CD14-positive monocyte (primary cell): ENCODE data around the gene CCDC51. TPM values are rescaled to one million over a fixed set of nuclear protein-coding genes. Genes with fewer than 3 reads are reported as not detected.
A peak's percentile ranks its signal among the peaks of the same experiment; 100 is the strongest.

Source experiments
- DNase-seq, 3 donors: peaks; one replicate each; pipeline ENCODE4 v3.0.0-alpha.2; 2011 to 2022
- H2AFZ ChIP-seq: 2 replicates; pipeline ENCODE4 v1.6.0; 2012; ENCODE audit warnings: mild to moderate bottlenecking, low read depth, low read length, inconsistent platforms; ENCODE audit not compliant: insufficient read depth, poor library complexity, severe bottlenecking
- H3K27ac ChIP-seq, 2 donors: 1 replicate in 1 of 2; 2 replicates in 1 of 2; pipeline ENCODE4 v1.5.1; 2012 to 2013; ENCODE audit warnings: low read length in 2 of 2, control low read depth in 1 of 2, inconsistent platforms in 1 of 2, low read depth in 1 of 2, mild to moderate bottlenecking in 1 of 2
- H3K27me3 ChIP-seq, 2 donors: one replicate each; pipeline versions ENCODE4 v1.6.0 to v1.6.1; 2011 to 2013; ENCODE audit warnings: low read length in 2 of 2; ENCODE audit not compliant: control insufficient read depth in 2 of 2, insufficient read depth in 2 of 2
- H3K36me3 ChIP-seq, 2 donors: replicated peaks in 1 of 2; 1 replicate in 1 of 2; 2 replicates in 1 of 2; pipeline versions ENCODE4 v1.5.1 to v1.6.1; 2012 to 2013; ENCODE audit warnings: low read length in 2 of 2, control low read depth in 1 of 2, inconsistent platforms in 1 of 2, mild to moderate bottlenecking in 1 of 2; ENCODE audit not compliant: insufficient read depth in 2 of 2, control insufficient read depth in 1 of 2
- H3K4me1 ChIP-seq, 2 donors: 1 replicate in 1 of 2; 2 replicates in 1 of 2; pipeline versions ENCODE4 v1.5.1 to v1.6.1; 2012 to 2013; ENCODE audit warnings: low read length in 2 of 2, control low read depth in 1 of 2, inconsistent platforms in 1 of 2, mild to moderate bottlenecking in 1 of 2, moderate library complexity in 1 of 2; ENCODE audit not compliant: insufficient read depth in 2 of 2, control insufficient read depth in 1 of 2
- H3K4me2 ChIP-seq: replicated peaks from 2 replicates; pipeline ENCODE3; 2012; ENCODE audit warnings: low read length, moderate library complexity, mild to moderate bottlenecking; ENCODE audit not compliant: poor library complexity, severe bottlenecking; ENCODE audit errors: extremely low read depth
- H3K4me3 ChIP-seq, 3 experiments: fragments of 200-600 bp in 1 of 3; sonication (generic) in 1 of 3; replicated peaks in 1 of 3; 1 replicate in 2 of 3; 2 replicates in 1 of 3; pipeline ENCODE4 v1.5.1; 2011 to 2013; ENCODE audit warnings: low read length in 3 of 3, mild to moderate bottlenecking in 3 of 3, control low read depth in 2 of 3, low read depth in 2 of 3, inconsistent platforms in 1 of 3, moderate library complexity in 1 of 3
- H3K79me2 ChIP-seq: 2 replicates; pipeline ENCODE4 v1.6.0; 2012; ENCODE audit warnings: mild to moderate bottlenecking, control low read depth, inconsistent platforms, low read length, moderate library complexity; ENCODE audit not compliant: insufficient read depth
- H3K9ac ChIP-seq: 2 replicates; pipeline ENCODE4 v1.6.0; 2017; ENCODE audit warnings: low read length, mild to moderate bottlenecking; ENCODE audit not compliant: insufficient read depth, poor library complexity, severe bottlenecking
- H3K9me3 ChIP-seq, 2 donors: replicated peaks in 1 of 2; 1 replicate in 1 of 2; 2 replicates in 1 of 2; pipeline versions ENCODE4 v1.5.1 to v1.6.1; 2012 to 2013; ENCODE audit warnings: low read length in 2 of 2, control low read depth in 1 of 2; ENCODE audit not compliant: control insufficient read depth in 1 of 2, insufficient read depth in 1 of 2
- H4K20me1 ChIP-seq: 2 replicates; pipeline ENCODE4 v1.6.0; 2012; ENCODE audit warnings: mild to moderate bottlenecking, low read length, control low read depth, moderate library complexity; ENCODE audit not compliant: insufficient read depth
- H3K27ac Mint-ChIP-seq, 7 donors: one replicate each; pipeline ENCODE4 v1.8.0; 2020; ENCODE audit warnings: mild to moderate bottlenecking in 7 of 7, mixed read lengths in 7 of 7, moderate library complexity in 6 of 7, inconsistent platforms in 2 of 7
- H3K27me3 Mint-ChIP-seq, 3 donors: one replicate each; pipeline ENCODE4 v1.8.0; 2021 to 2022; ENCODE audit warnings: low read depth in 3 of 3, mild to moderate bottlenecking in 3 of 3, mixed read lengths in 3 of 3, moderate library complexity in 3 of 3, inconsistent platforms in 1 of 3
- H3K36me3 Mint-ChIP-seq, 2 donors: one replicate each; pipeline ENCODE4 v1.8.0; 2020; ENCODE audit warnings: mixed read lengths in 2 of 2, inconsistent platforms in 1 of 2, mild to moderate bottlenecking in 1 of 2
- H3K4me1 Mint-ChIP-seq: one replicate; pipeline ENCODE4 v1.8.0; 2020; ENCODE audit warnings: mild to moderate bottlenecking, mixed read lengths
- H3K4me3 Mint-ChIP-seq, 2 donors: one replicate each; pipeline ENCODE4 v1.8.0; 2020; ENCODE audit warnings: mild to moderate bottlenecking in 2 of 2, mixed read lengths in 2 of 2, moderate library complexity in 1 of 2
- H3K9me3 Mint-ChIP-seq, 7 donors: one replicate each; pipeline ENCODE4 v1.8.0; 2020 to 2022; ENCODE audit warnings: mixed read lengths in 7 of 7, mild to moderate bottlenecking in 6 of 7, moderate library complexity in 6 of 7, inconsistent platforms in 2 of 7
- WGBS: methylation state at CpG from one replicate; pipeline ENCODE4 v1.1.5; 2013; ENCODE audit warnings: missing lambda C conversion rate; ENCODE audit not compliant: insufficient coverage; 5-methylcytosine and 5-hydroxymethylcytosine counted together
- intact Hi-C, 2 donors: fragments of 100-400 bp; cut with micrococcal nuclease; formaldehyde crosslinking; loops; one replicate each; pipeline versions ENCODE4 v1.15.0 to v1.15.1; 2023
- polyA plus RNA-seq, 3 donors: library from polyadenylated mRNA; depleted of rRNA in 1 of 3; unstranded in 2 of 3; stranded (reverse) in 1 of 3; fragments of 300-500 nt in 2 of 3; fragments of >200 nt in 1 of 3; fragmentation: Illumina TruSeq in 2 of 3; gene quantifications; 1 replicate in 2 of 3; 2 replicates in 1 of 3; pipeline ENCODE4 v1.2.3, GENCODE V29; 2012 to 2021
- TF ChIP-seq, protein P1 (sequence below): fragments of 200-600 bp; IDR thresholded peaks from one replicate; pipeline ENCODE4 v1.8.0; 2022; ENCODE audit warnings: antibody characterized with exemption, mild to moderate bottlenecking

The CCDC51 gene
- polyA plus RNA-seq, 3 donors, result 3.6 to 5.9 (median 5.4) TPM

- H3K79me2 ChIP-seq, result peaks cover 45% of the 10 kb centered on the region
- WGBS, result 100% methylated on average over 3 of the region's 6 CpGs
- H3K4me1 ChIP-seq, result peaks cover 27 to 41% of the 10 kb centered on the region in 2 donors
- peak overlapping the region in 1 of 2 donors; percentile 97 for H3K27ac ChIP-seq
- intact Hi-C loops, result loop anchor here in 1 of 2 donors (10.0 kb wide), 3 partner anchors 257 to 1157 kb away; partner anchors contain the start of genes CDC25A, KIF9, KLHL18 and SMARCC1
- H2AFZ ChIP-seq, result no peak overlapping the region
- Mint-ChIP-seq H3K36me3 (peaks cover 12 to 34% of the 10 kb centered on the region in 2 donors), H3K4me1 (peaks cover 41% of the 10 kb centered on the region), H3K4me3 (no peak overlapping the region), H3K27me3 (peaks cover 0 to 3% (median 0%) of the 10 kb centered on the region in 3 donors), H3K9me3 (no peaks in the 10 kb centered on the region), H3K27ac (peak overlapping the region in 4 of 7 donors; percentile 10 to 93 (median 52))
- H3K27me3 ChIP-seq, result no peaks in the 10 kb centered on the region
- H3K36me3 ChIP-seq, result peaks cover 15 to 34% of the 10 kb centered on the region in 2 donors
- no peak overlapping the region for H3K4me2 ChIP-seq
- no peak overlapping the region for H3K4me3 ChIP-seq
- DNase-seq, result no peak
- TF ChIP-seq, protein P1, sequence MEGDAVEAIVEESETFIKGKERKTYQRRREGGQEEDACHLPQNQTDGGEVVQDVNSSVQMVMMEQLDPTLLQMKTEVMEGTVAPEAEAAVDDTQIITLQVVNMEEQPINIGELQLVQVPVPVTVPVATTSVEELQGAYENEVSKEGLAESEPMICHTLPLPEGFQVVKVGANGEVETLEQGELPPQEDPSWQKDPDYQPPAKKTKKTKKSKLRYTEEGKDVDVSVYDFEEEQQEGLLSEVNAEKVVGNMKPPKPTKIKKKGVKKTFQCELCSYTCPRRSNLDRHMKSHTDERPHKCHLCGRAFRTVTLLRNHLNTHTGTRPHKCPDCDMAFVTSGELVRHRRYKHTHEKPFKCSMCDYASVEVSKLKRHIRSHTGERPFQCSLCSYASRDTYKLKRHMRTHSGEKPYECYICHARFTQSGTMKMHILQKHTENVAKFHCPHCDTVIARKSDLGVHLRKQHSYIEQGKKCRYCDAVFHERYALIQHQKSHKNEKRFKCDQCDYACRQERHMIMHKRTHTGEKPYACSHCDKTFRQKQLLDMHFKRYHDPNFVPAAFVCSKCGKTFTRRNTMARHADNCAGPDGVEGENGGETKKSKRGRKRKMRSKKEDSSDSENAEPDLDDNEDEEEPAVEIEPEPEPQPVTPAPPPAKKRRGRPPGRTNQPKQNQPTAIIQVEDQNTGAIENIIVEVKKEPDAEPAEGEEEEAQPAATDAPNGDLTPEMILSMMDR, result no peak
- H4K20me1 ChIP-seq, result peaks cover 4% of the 10 kb centered on the region
- no peak overlapping the region for H3K9ac ChIP-seq
- H3K9me3 ChIP-seq, result no peaks in the 10 kb centered on the region
These were observed 2.0 kb upstream of the CCDC51 start for GRCh38 chr3:48441940-48442339.

GRCh38 chr3:48440590-48440958 lies 655 bp upstream of the CCDC51 start:
- intact Hi-C loops, result loop anchor here in 1 of 2 donors (10.0 kb wide), 3 partner anchors 256 to 1156 kb away; partner anchors contain the start of genes CDC25A, KIF9, KLHL18 and SMARCC1
- H3K4me3 Mint-ChIP-seq, result peak overlapping the region; percentile 98 to 99
- peaks cover 25 to 40% of the 10 kb centered on the region in 2 donors for H3K4me1 ChIP-seq
- TF ChIP-seq, protein P1, result no peak
- H3K36me3 ChIP-seq, result peaks cover 15 to 34% of the 10 kb centered on the region in 2 donors
- H3K27ac ChIP-seq, result peak overlapping the region; percentile 77 to 97
- peak overlapping the region; percentile 91 for H3K9ac ChIP-seq
- H3K27me3 ChIP-seq, result no peaks in the 10 kb centered on the region
- DNase-seq, result no peak
- H3K79me2 ChIP-seq, result peaks cover 45% of the 10 kb centered on the region
- H3K4me1 Mint-ChIP-seq, result peaks cover 33% of the 10 kb centered on the region
- H3K4me3 ChIP-seq, result peak overlapping the region; percentile 81 to 86 (median 84)
- H3K9me3 ChIP-seq, result no peaks in the 10 kb centered on the region
- H2AFZ ChIP-seq, result peak overlapping the region; percentile 86
- H4K20me1 ChIP-seq, result peaks cover 4% of the 10 kb centered on the region
- no peaks in the 10 kb centered on the region for H3K9me3 Mint-ChIP-seq
- H3K4me2 ChIP-seq, result peak overlapping the region; percentile 83
- peaks cover 12 to 34% of the 10 kb centered on the region in 2 donors for H3K36me3 Mint-ChIP-seq
- WGBS, result 0% methylated on average over 18 of the region's 21 CpGs
- H3K27me3 Mint-ChIP-seq, result peaks cover 0 to 3% (median 0%) of the 10 kb centered on the region in 3 donors
- peak overlapping the region; percentile 93 to 99 (median 98) for H3K27ac Mint-ChIP-seq
